GM19324 (cell line): Measurements from ENCODE around the gene CSHL1.
"Not testable (repeated sequence)": the region's sequence is repeated elsewhere in the genome, so short reads cannot be mapped to it uniquely, and the experiment has no call there.

Experiments used
- ATAC-seq: cut with Tn5 transposase; IDR thresholded peaks from one replicate; pipeline ENCODE4 v1.9.1; 2021; ENCODE audit warnings: mild to moderate bottlenecking, moderate library complexity; ENCODE audit not compliant: unreplicated experiment, low FRiP score

CSHL1 gene

GRCh38 chr17:63892316-63893037, 18.6 kb downstream of the CSHL1 start:
- ATAC-seq = not testable (repeated sequence)

GRCh38 chr17:63889026-63889848, 21.8 kb downstream of the CSHL1 start:
- ATAC-seq = not testable (repeated sequence)

GRCh38 chr17:63885119-63885518, 25.9 kb downstream of the CSHL1 start:
- not testable (repeated sequence) for ATAC-seq

GRCh38 chr17:63882626-63883126, 28.4 kb downstream of the CSHL1 start:
- ATAC-seq = not testable (repeated sequence)

- no peak for ATAC-seq
Measured at GRCh38 chr17:63881935-63882601, 29.0 kb downstream of the CSHL1 start, which contains the start of gene GH2. GH2 (minus strand) TSS chr17:63881944; CDS start chr17:63881801, 143 bp downstream.

- not testable (repeated sequence) for ATAC-seq
Measured at GRCh38 chr17:63881337-63881736, 29.7 kb downstream of the CSHL1 start.

GRCh38 chr17:63880706-63881105, 30.4 kb downstream of the CSHL1 start:
- ATAC-seq = no peak

- not testable (repeated sequence) for ATAC-seq
Measured at GRCh38 chr17:63878413-63878812, 32.6 kb downstream of the CSHL1 start.

- ATAC-seq = not testable (repeated sequence)
Measured at GRCh38 chr17:63874693-63875092, 36.4 kb downstream of the CSHL1 start.

- not testable (repeated sequence) for ATAC-seq
Measured at GRCh38 chr17:63874061-63874626, 36.9 kb downstream of the CSHL1 start.

GRCh38 chr17:63873577-63873976, 37.5 kb downstream of the CSHL1 start, which contains the start of gene CSH2:
CSH2 (minus strand) TSS chr17:63873677; CDS start chr17:63873614, 63 bp downstream.
- not testable (repeated sequence) for ATAC-seq

- not testable (repeated sequence) for ATAC-seq
Measured at GRCh38 chr17:63871646-63872365, 39.3 kb downstream of the CSHL1 start.

GRCh38 chr17:63870292-63870665, 40.8 kb downstream of the CSHL1 start:
- ATAC-seq = not testable (repeated sequence)

- ATAC-seq = not testable (repeated sequence)
Measured at GRCh38 chr17:63869491-63870291, 41.4 kb downstream of the CSHL1 start.

GRCh38 chr17:63866625-63867024, 44.4 kb downstream of the CSHL1 start:
- ATAC-seq = not testable (repeated sequence)
